ENCODE results near the gene SCAANT1.

SCAANT1 gene

DNA sequence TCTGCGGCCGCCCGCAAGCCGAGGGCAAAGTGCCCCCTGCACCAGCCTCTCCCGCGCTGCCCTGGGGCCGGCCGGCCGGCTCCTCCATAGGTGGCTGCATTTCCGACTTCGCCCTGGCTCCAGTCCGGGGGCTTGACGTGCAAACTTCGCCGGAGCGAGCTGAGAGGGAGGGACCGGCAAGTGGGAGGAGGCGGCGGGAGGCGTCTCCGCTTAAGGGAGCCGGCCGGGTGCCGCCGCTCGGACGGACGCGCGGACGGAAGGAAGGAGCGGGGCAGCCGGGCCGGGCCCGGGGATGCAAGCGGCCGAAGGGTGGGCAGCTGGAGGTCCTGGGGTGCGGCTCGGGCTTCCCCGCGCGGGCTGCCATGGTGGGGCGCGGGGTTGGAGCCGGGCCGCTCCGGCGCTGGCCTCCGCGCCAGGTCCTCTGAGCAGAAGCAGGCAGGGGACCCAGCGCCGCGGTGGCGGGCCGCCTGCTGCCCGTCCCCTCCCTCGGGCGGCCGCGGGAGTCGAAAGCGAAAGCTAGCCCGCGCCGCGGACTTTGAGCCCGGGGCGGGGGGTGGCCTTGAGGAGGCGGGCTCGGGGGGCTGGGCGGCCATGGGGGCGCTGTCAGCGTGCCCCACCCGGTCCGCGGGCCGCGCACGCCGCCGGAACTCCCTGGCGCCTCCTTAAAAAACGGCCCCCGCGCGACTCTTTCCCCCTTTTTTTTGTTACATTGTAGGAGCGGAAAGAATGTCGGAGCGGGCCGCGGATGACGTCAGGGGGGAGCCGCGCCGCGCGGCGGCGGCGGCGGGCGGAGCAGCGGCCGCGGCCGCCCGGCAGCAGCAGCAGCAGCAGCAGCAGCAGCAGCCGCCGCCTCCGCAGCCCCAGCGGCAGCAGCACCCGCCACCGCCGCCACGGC lies at the start of gene SCAANT1:
TSS of gene SCAANT1 (minus strand) at position 511 of the 895 bp plus-strand sequence.
- peak; percentile 53 for DNase-seq (ENCODE audit: low read depth)

GRCh38 chr3:63961891-63962290 lies 49.7 kb upstream of the SCAANT1 start:
- no peak for DNase-seq (ENCODE audit: low read depth)

DNA sequence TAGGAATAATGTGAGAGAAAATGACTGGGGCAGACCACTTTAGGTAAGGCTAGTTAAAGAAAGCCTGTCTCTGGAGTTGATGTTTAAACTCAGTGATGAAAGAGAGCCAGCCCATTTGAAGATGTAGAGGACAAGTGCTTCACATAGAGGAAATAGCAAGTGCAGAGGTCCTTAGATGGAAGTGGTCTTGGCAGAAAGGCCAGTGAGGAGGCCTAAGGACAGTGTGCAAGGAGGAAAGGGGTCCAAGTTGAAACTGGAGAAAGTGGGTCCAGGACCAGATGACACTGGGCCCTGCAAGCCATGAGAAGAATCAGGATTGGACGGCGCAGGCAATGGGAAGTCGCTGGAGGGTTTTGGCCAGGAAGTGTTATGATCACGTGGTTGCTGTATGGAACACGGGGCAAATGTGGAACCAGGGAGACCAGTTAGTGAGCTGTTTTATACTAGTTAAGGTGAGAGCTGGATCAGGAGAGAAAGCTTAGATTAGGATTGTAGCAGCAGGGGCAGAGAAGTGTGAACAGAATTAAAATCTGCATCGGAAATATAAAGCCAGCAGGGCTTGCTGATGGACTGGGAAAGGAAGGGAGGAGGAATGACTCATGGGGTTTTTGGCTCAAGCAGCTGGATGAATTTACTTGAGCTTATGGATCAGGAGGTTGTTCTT lies 48.0 kb upstream of the SCAANT1 start:
- DNase-seq (ENCODE audit: low read depth) = no peak

- DNase-seq (ENCODE audit: low read depth) = no peak
Observed at GRCh38 chr3:63959146-63959545, 47.0 kb upstream of the SCAANT1 start.

DNA sequence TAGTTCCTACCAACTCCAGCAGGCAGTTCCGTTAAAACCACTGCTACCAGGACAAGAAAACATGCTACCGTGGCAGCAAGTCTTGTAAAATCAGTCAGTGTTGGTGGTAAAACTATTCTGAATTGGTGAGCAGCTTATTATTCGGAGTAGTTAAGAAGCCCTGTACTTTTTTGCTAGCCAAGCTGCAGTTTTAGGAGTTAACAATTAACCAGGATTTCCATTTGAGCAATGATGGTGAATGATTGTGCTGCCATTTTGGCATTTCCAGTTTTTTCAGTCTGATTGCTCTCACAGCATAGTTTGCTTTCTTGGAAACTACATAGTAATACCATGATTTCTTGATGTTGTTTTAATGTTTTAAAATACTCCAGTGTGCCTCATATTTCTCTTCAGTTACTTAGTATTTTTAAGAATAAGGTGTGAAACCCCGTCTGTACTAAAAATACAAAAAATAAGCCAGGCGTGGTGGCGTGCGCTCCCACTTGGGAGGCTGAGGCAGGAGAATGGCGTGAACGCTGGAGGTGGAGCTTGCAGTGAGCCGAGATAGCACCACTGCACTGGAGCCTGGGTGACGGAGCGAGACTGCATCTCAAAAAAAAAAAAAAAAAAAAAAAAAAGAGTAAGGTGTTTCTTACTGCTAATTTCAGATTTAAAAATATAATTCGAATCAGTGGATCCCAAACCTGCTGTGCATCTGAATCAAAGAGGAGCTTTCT lies 43.8 kb upstream of the SCAANT1 start:
- no peak for DNase-seq (ENCODE audit: low read depth)

DNA sequence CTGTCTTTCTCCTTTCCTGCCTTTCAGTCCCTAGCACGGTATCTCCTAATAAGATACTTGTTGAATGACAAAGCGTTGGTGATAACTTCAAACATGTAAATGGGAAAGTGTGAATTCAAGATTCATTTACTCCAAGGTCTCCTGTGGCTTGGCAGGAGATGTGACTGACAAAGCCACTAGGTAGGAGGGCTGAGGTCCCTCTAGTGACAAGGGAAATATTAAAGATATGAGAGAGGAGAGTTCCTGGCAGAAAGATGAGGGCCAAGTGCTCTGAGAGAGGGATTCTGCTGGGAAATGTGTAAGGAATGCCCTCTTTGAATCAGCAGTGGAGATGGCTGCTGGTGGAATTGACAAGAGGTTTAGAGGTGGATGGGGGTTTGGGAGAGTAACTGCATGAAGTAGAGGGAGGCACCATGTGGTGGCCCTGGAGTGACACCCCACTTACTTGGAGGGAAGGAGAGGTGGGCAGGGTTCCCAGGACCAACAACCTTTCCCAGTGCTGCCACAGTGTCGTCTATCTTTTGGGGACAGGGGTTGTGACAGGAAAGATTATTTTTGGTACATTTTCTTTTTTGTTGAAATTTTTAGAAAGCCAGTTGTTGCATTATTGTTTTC lies 43.0 kb upstream of the SCAANT1 start:
- DNase-seq (ENCODE audit: low read depth) = no peak

DNA sequence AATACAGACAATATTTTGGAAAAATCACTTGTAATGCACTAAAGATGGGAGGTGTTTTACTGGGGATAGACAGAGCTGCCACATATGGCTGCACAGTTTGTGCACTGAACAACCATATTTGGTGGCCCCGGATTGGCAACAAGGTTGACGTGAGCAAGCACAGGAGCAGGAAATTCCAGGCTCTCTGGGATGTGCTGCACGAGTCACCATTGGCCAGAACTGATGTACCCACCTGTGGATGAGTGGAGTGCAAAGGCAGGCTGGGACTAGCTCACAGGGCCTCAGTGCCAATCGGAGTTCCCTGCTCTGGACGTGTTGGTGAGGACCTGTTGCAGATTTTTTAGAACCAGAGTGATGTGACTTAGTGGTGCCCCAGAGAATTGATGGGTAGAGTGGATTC lies 42.0 kb upstream of the SCAANT1 start:
- no peak for DNase-seq (ENCODE audit: low read depth)

- DNase-seq (ENCODE audit: low read depth) = no peak
Observed at GRCh38 chr3:63952248-63952594, 40.0 kb upstream of the SCAANT1 start.

GRCh38 chr3:63951492-63952247 lies 39.5 kb upstream of the SCAANT1 start:
- DNase-seq (ENCODE audit: low read depth) = no peak

DNA sequence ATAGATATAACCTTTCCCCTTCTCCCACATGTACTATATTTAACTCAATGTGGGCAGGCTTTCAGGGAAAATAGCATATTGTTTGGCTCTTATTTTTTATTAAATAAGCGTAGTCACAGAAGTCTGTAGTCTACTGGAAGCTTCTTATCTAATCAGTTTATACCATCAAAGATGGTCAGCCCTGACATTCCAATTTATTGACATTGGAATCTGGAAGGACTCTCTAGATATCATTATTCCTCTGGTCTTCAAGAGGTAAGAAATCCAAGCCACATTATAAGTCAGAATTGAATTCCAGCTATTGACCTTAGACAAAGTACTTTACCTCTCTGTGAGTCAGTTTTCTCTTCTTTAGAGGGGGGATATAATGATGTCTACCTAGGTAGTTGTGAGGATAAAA lies 38.5 kb upstream of the SCAANT1 start:
- DNase-seq (ENCODE audit: low read depth) = no peak

- DNase-seq (ENCODE audit: low read depth) = no peak
Observed at GRCh38 chr3:63949005-63949404, 36.8 kb upstream of the SCAANT1 start.

GRCh38 chr3:63947594-63947993 lies 35.4 kb upstream of the SCAANT1 start:
- DNase-seq (ENCODE audit: low read depth) = no peak

DNA sequence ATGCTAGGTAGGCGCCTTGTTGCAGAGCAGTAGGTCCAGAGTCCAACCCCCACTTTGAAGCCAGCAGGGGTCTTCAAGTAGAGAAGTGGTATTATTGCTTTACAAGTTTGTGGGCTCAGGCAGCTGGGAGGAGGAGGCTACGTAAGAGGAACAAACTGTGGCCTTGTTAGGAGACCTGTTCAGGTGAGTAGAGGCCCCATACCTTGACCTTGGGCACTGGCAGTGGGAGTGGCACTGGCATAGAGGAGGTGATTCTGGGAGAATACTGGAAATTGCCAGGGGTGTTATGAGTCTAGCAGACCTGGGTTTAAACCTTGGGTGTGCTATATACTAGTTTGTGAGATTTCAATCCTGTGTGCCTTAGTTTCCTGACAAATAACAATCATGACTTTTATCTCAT lies 34.6 kb upstream of the SCAANT1 start:
- DNase-seq (ENCODE audit: low read depth) = no peak

GRCh38 chr3:63945558-63946096 lies 33.4 kb upstream of the SCAANT1 start:
- no peak for DNase-seq (ENCODE audit: low read depth)

DNA sequence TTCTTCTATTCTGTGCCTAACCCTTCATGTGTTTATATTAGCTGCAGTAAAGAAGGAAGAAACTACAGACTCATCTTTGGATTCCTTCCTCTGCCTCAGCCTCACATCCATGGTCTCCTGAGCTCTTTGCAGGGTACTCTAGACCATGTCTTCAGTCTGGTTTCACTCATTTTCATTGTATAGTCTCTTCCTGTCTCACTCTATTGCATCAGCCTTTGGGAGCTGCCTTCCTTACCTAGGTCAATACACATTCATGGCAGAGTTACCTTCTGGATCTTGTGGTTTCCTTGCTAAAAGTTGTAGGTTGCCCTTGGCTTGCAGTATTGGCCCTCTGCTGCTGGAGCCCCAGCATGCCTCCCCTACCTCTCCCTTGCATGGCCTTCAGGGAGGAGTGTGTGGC lies 31.5 kb upstream of the SCAANT1 start:
- no peak for DNase-seq (ENCODE audit: low read depth)

DNA sequence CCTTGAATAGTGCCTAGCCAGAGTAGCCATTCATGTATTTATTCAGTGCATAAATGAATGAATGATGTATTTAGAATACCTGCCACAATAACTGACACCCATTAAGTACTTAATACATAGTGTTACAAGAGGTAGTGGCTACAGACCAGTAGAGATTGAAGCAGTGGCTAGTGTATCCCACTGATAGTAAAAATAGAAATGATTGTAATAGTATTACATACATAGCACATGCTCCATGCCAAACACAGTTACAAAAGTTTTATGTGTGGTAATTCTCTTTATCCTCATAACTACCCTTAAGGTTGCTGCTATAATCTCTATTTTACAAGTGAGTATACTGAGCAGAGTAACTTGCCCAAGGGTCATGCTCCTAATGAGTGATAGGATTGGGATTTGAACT lies 30.3 kb upstream of the SCAANT1 start:
- no peak for DNase-seq (ENCODE audit: low read depth)

DNA sequence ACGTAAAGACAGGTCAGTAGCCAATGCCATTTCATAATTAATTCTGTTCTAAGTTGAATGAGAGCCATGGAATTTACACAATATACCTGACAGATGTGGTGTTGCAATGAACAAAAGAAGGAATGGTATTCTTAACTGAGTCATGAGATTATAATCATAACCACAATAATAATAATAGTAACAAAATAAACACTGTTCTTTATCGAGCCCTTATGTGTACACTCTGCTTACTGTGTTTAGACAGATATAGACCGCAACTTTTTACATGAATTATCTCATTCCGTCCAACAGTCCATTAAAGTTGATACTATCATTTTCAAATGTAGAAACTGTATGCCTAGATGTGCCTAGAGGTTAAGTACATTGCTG lies 28.2 kb upstream of the SCAANT1 start:
- no peak for DNase-seq (ENCODE audit: low read depth)

GRCh38 chr3:63937661-63938651 lies 25.8 kb upstream of the SCAANT1 start:
- DNase-seq (ENCODE audit: low read depth) = no peak

GRCh38 chr3:63936925-63937324 lies 24.7 kb upstream of the SCAANT1 start:
- no peak for DNase-seq (ENCODE audit: low read depth)
